Subcutaneous adipose tissue (tissue), 4 donors: Measurements from ENCODE around the gene HLA-DQB1. TPM values are rescaled to one million over a fixed set of nuclear protein-coding genes. Genes with fewer than 3 reads are reported as not detected.

Source experiments
- total RNA-seq, 4 donors: library from RNA; depleted of rRNA; stranded (reverse); fragments of >200 nt; gene quantifications; one replicate each; pipeline ENCODE4 v1.1.0, GENCODE V29; 2016
- TF ChIP-seq, protein P1 (sequence below): fragments of 450-650 bp; IDR thresholded peaks from one replicate; pipeline ENCODE4 v1.5.1; 2016; ENCODE audit warnings: low read depth, mild to moderate bottlenecking, control low read depth, antibody characterized with exemption, moderate library complexity

HLA-DQB1 gene
- total RNA-seq, 4 donors from 2014 or later = 2.8 to 15.8 (median 7.5) TPM

DNA sequence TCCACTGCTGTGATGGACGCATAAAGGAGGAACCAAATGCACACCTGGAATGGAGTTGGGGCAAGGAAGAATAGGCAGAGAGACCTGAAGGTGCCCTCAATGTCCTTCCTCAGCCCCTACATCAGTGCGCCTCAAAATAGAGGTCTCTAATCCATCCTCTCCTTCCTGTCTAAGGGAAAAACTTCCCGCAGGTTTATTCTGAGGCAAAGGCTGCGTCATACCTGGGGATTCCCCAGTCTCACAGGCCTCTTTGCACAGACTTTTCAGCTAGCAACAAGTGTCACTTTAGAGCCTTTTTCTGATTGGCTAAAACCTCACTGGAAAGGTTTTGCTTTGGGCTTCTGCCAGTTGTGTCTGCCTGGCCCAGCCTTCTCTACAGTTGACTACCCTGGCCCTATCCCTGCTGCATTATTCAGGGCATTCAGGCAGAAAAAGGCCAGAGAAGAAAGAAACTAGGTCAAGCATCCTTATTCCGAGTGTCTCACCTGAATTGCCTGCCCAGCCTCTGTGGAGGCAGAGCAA lies 1.8 kb upstream of the HLA-DQB1 start:
- TF ChIP-seq, protein P1, sequence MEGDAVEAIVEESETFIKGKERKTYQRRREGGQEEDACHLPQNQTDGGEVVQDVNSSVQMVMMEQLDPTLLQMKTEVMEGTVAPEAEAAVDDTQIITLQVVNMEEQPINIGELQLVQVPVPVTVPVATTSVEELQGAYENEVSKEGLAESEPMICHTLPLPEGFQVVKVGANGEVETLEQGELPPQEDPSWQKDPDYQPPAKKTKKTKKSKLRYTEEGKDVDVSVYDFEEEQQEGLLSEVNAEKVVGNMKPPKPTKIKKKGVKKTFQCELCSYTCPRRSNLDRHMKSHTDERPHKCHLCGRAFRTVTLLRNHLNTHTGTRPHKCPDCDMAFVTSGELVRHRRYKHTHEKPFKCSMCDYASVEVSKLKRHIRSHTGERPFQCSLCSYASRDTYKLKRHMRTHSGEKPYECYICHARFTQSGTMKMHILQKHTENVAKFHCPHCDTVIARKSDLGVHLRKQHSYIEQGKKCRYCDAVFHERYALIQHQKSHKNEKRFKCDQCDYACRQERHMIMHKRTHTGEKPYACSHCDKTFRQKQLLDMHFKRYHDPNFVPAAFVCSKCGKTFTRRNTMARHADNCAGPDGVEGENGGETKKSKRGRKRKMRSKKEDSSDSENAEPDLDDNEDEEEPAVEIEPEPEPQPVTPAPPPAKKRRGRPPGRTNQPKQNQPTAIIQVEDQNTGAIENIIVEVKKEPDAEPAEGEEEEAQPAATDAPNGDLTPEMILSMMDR = no peak

DNA sequence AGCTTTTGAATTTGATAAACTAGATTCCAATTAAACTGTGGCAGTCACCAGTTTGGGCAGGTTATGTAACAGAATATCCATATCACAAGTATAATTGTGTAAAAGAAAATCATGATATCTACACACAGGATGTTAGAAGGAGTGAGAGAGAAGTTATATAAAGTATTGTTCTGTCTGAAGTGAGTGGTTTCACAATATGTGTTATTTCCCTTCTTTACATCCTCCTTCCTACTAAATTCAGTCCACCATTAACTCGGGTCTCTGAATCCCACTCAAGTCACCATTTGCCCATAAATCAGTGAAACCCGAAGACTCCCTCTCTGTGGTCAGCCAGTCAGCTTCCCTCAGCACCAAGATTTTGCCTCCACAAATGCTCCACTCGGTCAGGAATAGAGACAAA lies 796 bp downstream of the HLA-DQB1 start:
- TF ChIP-seq, protein P1 = no peak

DNA sequence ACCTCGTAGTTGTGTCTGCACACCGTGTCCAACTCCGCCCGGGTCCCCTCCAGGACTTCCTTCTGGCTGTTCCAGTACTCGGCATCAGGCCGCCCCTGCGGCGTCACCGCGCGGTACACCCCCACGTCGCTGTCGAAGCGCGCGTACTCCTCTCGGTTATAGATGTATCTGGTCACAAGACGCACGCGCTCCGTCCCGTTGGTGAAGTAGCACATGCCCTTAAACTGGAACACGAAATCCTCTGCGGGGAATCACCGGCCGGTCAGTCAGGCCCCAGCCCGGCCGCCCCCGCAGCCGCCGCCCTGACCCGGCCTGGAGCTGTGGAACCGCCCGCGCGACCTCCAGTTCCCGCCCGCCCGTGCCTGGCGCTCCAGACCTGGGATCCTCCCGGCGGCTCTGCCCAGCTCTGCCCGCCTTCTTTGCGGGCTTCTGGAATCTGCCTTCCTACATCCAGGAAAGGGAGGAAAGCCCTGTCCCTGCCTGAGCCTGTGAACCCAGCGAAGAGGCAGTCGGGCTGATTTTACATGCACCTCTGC lies 1.6 kb downstream of the HLA-DQB1 start:
- TF ChIP-seq, protein P1 = no peak

GRCh38 chr6:32664354-32664753 lies 2.1 kb downstream of the HLA-DQB1 start:
- TF ChIP-seq, protein P1 = no peak

DNA sequence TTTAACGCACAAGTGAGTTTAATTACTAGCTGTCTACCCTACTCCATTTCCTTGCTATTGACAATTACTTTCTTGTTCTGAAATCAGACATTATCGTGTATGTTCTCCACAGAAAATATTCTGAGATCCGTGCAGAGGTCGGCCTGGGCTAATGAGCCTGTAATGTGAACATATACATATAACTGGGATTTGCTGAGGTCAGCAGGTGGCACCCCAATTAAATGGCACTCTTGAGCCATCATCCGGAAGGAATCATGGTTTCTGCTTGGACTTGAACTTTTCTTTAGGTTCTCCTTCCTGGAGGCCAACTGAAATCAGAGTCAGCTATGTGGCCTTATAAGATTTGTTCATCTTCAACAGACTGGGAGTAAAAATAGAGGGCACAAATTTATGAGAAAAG lies 3.6 kb downstream of the HLA-DQB1 start:
- TF ChIP-seq, protein P1 = no peak

GRCh38 chr6:32662099-32662498 lies 4.4 kb downstream of the HLA-DQB1 start:
- TF ChIP-seq, protein P1 = no peak

GRCh38 chr6:32659856-32660595 lies 6.4 kb downstream of the HLA-DQB1 start:
- TF ChIP-seq, protein P1 = no peak
